Thyroid gland (tissue), 4 donors: ENCODE data around the gene SLC6A17.

Experiments used
- CTCF ChIP-seq, 6 experiments: fragments of 200-600 bp in 3 of 6; fragments of 450-650 bp in 3 of 6; sonication (generic) in 3 of 6; IDR thresholded peaks; one replicate each; pipeline ENCODE4 v1.5.1; 2016 to 2019; ENCODE audit warnings: antibody characterized with exemption in 6 of 6, mild to moderate bottlenecking in 2 of 6, inconsistent platforms in 1 of 6, moderate library complexity in 1 of 6
- POLR2A ChIP-seq, 2 donors: fragments of 450-650 bp; IDR thresholded peaks; one replicate each; pipeline ENCODE4 v1.6.1; 2017; ENCODE audit warnings: antibody characterized with exemption in 2 of 2, mild to moderate bottlenecking in 2 of 2, moderate library complexity in 1 of 2

- no peak for TF ChIP-seq CTCF (IDR thresholded peaks at IDR 0.05)
- TF ChIP-seq POLR2A (IDR thresholded peaks at IDR 0.05) = no peak
These were observed 3.2 kb downstream of the SLC6A17 start for GRCh38 chr1:110153407-110153950.
